Measurements from ENCODE around the gene EEFSEC.
A peak's percentile ranks its signal among the peaks of the same experiment; 100 is the strongest.

The EEFSEC gene

GRCh38 chr3:128432971-128433836 is 279.9 kb downstream of the EEFSEC start:
- DNase-seq: no peak

GRCh38 chr3:128433837-128434165 is 280.5 kb downstream of the EEFSEC start:
- DNase-seq: no peak

- no peak for DNase-seq
Observed at GRCh38 chr3:128434524-128434923, 281.2 kb downstream of the EEFSEC start.

GRCh38 chr3:128435058-128435457 is 281.8 kb downstream of the EEFSEC start:
- no peak for DNase-seq

GRCh38 chr3:128435561-128435960 is 282.3 kb downstream of the EEFSEC start:
- no peak for DNase-seq

GRCh38 chr3:128436214-128436613 is 282.9 kb downstream of the EEFSEC start:
- DNase-seq: no peak

- peak; percentile 32 to 35 for DNase-seq
Observed at GRCh38 chr3:128438488-128439072, 285.3 kb downstream of the EEFSEC start.

- no peak for DNase-seq
Observed at GRCh38 chr3:128439226-128439625, 285.9 kb downstream of the EEFSEC start.

- DNase-seq: no peak
Observed at GRCh38 chr3:128442070-128442469, 288.8 kb downstream of the EEFSEC start.

- no peak for DNase-seq
Observed at GRCh38 chr3:128442949-128443348, 289.7 kb downstream of the EEFSEC start.

GRCh38 chr3:128443771-128444170 is 290.5 kb downstream of the EEFSEC start:
- no peak for DNase-seq

- DNase-seq: no peak
Observed at GRCh38 chr3:128445357-128445756, 292.1 kb downstream of the EEFSEC start.

GRCh38 chr3:128446821-128447220 is 293.5 kb downstream of the EEFSEC start:
- DNase-seq: no peak

GRCh38 chr3:128447561-128448013 is 294.3 kb downstream of the EEFSEC start:
- DNase-seq: no peak

GRCh38 chr3:128448491-128448890 is 295.2 kb downstream of the EEFSEC start:
- no peak for DNase-seq

GRCh38 chr3:128449111-128449638 is 295.9 kb downstream of the EEFSEC start:
- DNase-seq: no peak

GRCh38 chr3:128452120-128452519 is 298.8 kb downstream of the EEFSEC start:
- DNase-seq: no peak

GRCh38 chr3:128452678-128453275 is 299.5 kb downstream of the EEFSEC start:
- no peak for DNase-seq

- no peak for DNase-seq
Observed at GRCh38 chr3:128453501-128454309, 300.4 kb downstream of the EEFSEC start.

- no peak for DNase-seq
Observed at GRCh38 chr3:128454310-128454618, 301.0 kb downstream of the EEFSEC start.

- no peak for DNase-seq
Observed at GRCh38 chr3:128455116-128455515, 301.8 kb downstream of the EEFSEC start.

- DNase-seq: no peak
Observed at GRCh38 chr3:128455786-128456748, 302.8 kb downstream of the EEFSEC start.
